ENCODE measurements around the gene CNST. TPM values are rescaled to one million over a fixed set of nuclear protein-coding genes. Genes with fewer than 3 reads are reported as not detected.
A peak's percentile ranks its signal among the peaks of the same experiment; 100 is the strongest.

CNST gene
- total and polyA plus RNA-seq, 2 of the 13 experiments (the other 11 are each of a cell fraction or from before 2014, with no cell fraction given), result 6.3 to 12.4 TPM

GRCh38 chr1:246583056-246583440 lies 16.8 kb downstream of the CNST start (continued):
- no peak for TF ChIP-seq ZNF441 (CRISPR knock-in tag; IDR thresholded peaks at IDR 0.05; ENCODE audit: borderline replicate concordance)
- TF ChIP-seq FOXK2 (IDR thresholded peaks at IDR 0.05), result peak; percentile 45; the same call in 1 of the 2 replicates
- TF ChIP-seq GATAD2A (CRISPR knock-in tag; IDR thresholded peaks at IDR 0.05), result no peak
- no peak; the same call in 1 of the 2 replicates for TF ChIP-seq MYPOP (CRISPR knock-in tag; IDR thresholded peaks at IDR 0.05)
- no peak for TF ChIP-seq ZNF598 (CRISPR knock-in tag; IDR thresholded peaks at IDR 0.05; ENCODE audit: borderline replicate concordance)
- TF ChIP-seq, protein P1, sequence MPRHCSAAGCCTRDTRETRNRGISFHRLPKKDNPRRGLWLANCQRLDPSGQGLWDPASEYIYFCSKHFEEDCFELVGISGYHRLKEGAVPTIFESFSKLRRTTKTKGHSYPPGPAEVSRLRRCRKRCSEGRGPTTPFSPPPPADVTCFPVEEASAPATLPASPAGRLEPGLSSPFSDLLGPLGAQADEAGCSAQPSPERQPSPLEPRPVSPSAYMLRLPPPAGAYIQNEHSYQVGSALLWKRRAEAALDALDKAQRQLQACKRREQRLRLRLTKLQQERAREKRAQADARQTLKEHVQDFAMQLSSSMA (CRISPR knock-in tag; IDR thresholded peaks at IDR 0.05), result no peak
- TF ChIP-seq ZNF841 (CRISPR knock-in tag; IDR thresholded peaks at IDR 0.05; ENCODE audit: borderline replicate concordance), result no peak
- 0 out of 2 replicates have a peak, but pooled peaks have one; percentile 2 for TF ChIP-seq SIN3A (IDR thresholded peaks at IDR 0.05; ENCODE audit: borderline replicate concordance, low read depth, low read length)
- TF ChIP-seq ATAD3A (CRISPR knock-in tag; IDR thresholded peaks at IDR 0.05), result no peak
- no peak for TF ChIP-seq ARNT (IDR thresholded peaks at IDR 0.05)
- TF ChIP-seq NFKBIZ (CRISPR knock-in tag; IDR thresholded peaks at IDR 0.05), result no peak
- TF ChIP-seq ZMAT3 (CRISPR knock-in tag; conservative IDR thresholded peaks at IDR 0.05), result no peak
- no peak for TF ChIP-seq AGO2 (optimal IDR thresholded peaks at IDR 0.05; ENCODE audit: low read depth, low read length)
- TF ChIP-seq ZNF761 (CRISPR knock-in tag; conservative IDR thresholded peaks at IDR 0.05), result 0 out of 2 replicates have a peak, but pooled peaks have one; percentile 18
- TF ChIP-seq SP140L (CRISPR knock-in tag; IDR thresholded peaks at IDR 0.05; ENCODE audit: borderline replicate concordance), result no peak
- no peak for TF ChIP-seq ZNF557 (CRISPR knock-in tag; IDR thresholded peaks at IDR 0.05)
- TF ChIP-seq ZFP82 (CRISPR knock-in tag; IDR thresholded peaks at IDR 0.05; ENCODE audit: borderline replicate concordance), result 0 out of 2 replicates have a peak, but pooled peaks have one; percentile 14
- TF ChIP-seq CC2D1A (CRISPR knock-in tag; IDR thresholded peaks at IDR 0.05), result peak; percentile 13; the same call in 1 of the 2 replicates
- TF ChIP-seq ZNF512B (CRISPR knock-in tag; IDR thresholded peaks at IDR 0.05; ENCODE audit: borderline replicate concordance), result 0 out of 2 replicates have a peak, but pooled peaks have one; percentile 62
- TF ChIP-seq ZNF20 (CRISPR knock-in tag; IDR thresholded peaks at IDR 0.05), result no peak
- TF ChIP-seq, protein P2, sequence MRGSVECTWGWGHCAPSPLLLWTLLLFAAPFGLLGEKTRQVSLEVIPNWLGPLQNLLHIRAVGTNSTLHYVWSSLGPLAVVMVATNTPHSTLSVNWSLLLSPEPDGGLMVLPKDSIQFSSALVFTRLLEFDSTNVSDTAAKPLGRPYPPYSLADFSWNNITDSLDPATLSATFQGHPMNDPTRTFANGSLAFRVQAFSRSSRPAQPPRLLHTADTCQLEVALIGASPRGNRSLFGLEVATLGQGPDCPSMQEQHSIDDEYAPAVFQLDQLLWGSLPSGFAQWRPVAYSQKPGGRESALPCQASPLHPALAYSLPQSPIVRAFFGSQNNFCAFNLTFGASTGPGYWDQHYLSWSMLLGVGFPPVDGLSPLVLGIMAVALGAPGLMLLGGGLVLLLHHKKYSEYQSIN (CRISPR knock-in tag; IDR thresholded peaks at IDR 0.05; ENCODE audit: borderline replicate concordance), result no peak
- no peak for TF ChIP-seq ZNF563 (CRISPR knock-in tag; IDR thresholded peaks at IDR 0.05)
- no peak for TF ChIP-seq TEF (CRISPR knock-in tag; IDR thresholded peaks at IDR 0.05)
- TF ChIP-seq HBP1 (CRISPR knock-in tag; IDR thresholded peaks at IDR 0.05; ENCODE audit: low read depth), result no peak
- no peak for TF ChIP-seq ZNF772 (CRISPR knock-in tag; IDR thresholded peaks at IDR 0.05)

Measured in HepG2 (cell line).